ENCODE data around the gene PTBP1.
"Not testable (repeated sequence)": the region's sequence is repeated elsewhere in the genome, so short reads cannot be mapped to it uniquely, and the experiment has no call there.

Gene PTBP1

DNA sequence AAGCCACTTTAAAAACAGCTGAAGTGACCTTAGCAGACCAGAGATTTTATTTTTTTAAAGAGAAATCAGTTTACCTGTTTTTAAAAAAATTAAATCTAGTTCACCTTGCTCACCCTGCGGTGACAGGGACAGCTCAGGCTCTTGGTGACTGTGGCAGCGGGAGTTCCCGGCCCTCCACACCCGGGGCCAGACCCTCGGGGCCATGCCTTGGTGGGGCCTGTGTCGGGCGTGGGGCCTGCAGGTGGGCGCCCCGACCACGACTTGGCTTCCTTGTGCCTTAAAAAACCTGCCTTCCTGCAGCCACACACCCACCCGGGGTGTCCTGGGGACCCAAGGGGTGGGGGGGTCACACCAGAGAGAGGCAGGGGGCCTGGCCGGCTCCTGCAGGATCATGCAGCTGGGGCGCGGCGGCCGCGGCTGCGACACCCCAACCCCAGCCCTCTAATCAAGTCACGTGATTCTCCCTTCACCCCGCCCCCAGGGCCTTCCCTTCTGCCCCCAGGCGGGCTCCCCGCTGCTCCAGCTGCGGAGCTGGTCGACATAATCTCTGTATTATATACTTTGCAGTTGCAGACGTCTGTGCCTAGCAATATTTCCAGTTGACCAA is 13.7 kb downstream of the PTBP1 start:
- TF ChIP-seq JUND (IDR thresholded peaks at IDR 0.05; ENCODE audit: low read depth), result no peak
- in situ Hi-C loops (cut with HindIII; ENCODE audit: low pct_unique_long_range_greater_than_20kb, low sequenced_read_pairs), result no loop called here
- no peak for DNase-seq (ENCODE audit: low read depth in 1 of 2, low spot score in 1 of 2)

GRCh38 chr19:811506-812048 is 14.3 kb downstream of the PTBP1 start:
- no peak for DNase-seq (ENCODE audit: low read depth in 1 of 2, low spot score in 1 of 2)
- in situ Hi-C loops (cut with HindIII; ENCODE audit: low pct_unique_long_range_greater_than_20kb, low sequenced_read_pairs), result no loop called here

DNA sequence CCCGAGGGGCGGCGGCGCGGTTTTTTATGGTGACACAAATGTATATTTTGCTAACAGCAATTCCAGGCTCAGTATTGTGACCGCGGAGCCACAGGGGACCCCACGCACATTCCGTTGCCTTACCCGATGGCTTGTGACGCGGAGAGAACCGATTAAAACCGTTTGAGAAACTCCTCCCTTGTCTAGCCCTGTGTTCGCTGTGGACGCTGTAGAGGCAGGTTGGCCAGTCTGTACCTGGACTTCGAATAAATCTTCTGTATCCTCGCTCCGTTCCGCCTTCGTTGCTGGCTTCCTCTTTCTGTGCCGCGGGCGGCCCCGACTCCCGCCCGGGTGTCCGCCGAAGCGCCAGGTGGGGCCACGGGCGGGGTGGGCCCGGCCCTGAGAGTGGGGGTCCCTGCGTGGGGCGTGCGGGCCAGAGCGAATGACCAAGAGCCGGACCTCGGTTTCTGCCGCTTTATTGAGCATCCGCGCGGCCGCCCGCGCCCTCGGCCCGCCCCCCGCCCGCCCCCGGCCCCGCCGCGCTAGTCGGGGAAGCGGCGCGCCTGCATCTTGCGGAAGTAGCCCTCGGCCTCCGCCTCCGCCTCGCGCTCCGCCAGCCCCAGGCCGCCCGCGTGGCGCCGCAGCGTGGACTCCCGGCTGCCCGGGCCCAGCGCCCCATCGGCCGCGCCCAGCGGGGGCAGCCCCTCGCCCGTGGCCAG is 14.9 kb downstream of the PTBP1 start:
- in situ Hi-C loops (cut with HindIII; ENCODE audit: low pct_unique_long_range_greater_than_20kb, low sequenced_read_pairs), result no loop called here
- TF ChIP-seq JUND (IDR thresholded peaks at IDR 0.05; ENCODE audit: low read depth), result no peak
- DNase-seq (ENCODE audit: low read depth in 1 of 2, low spot score in 1 of 2), result no peak

More at GRCh38 chr19:811506-812048, 14.3 kb downstream of the PTBP1 start:
- no peak for TF ChIP-seq JUND (IDR thresholded peaks at IDR 0.05; ENCODE audit: low read depth)

- in situ Hi-C loops (cut with HindIII; ENCODE audit: low pct_unique_long_range_greater_than_20kb, low sequenced_read_pairs), result no loop called here
- no peak for DNase-seq (ENCODE audit: low read depth in 1 of 2, low spot score in 1 of 2)
- TF ChIP-seq JUND (IDR thresholded peaks at IDR 0.05; ENCODE audit: low read depth), result no peak
Measured at GRCh38 chr19:812747-813218, 15.5 kb downstream of the PTBP1 start.

DNA sequence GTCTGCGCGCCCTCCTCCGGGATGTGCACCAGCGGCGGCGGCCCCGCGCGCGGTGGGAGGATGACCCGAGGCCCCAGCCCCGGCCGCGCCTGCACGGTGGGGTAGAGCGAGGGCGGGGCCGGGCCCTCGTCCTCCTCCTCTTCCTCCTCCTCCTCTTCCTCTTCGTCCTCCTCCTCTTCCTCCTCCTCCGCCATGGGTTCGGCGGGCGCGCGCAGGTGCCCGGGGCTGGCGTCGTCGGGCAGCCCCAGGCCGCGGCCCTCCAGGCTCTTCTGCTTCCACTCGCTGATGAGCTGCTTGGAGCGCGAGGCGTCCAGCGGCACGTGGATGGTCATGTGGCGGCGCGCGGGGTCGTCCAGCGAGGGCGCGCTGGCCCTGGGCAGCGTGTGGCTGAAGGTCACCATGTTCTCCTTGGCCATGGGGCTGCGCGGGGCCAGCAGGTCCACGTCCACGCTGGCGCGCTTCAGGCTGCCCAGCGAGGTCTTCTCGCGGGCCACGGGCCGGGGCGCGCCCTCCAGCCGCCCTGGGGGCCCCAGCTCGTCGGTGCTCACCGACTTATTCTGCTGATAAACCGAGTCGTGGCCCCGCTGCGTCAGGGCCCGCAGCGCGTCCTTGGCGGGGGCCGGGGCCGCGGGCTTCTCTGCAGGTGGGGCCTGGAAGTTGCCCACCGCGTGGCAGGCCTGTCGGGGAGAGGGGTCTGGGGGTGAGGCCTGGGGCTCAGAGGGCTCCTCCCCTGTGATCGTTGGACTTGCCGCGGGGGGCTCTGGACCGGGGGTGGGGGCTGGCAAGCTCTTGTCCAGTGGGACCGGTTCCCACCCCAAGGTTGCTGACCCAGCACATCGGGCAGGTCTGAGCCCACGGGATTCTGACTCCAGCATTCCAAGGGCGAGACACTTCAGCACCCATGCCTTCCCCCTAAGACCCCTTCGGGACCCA is 16.2 kb downstream of the PTBP1 start:
- in situ Hi-C loops (cut with HindIII; ENCODE audit: low pct_unique_long_range_greater_than_20kb, low sequenced_read_pairs), result no loop called here
- no peak for TF ChIP-seq JUND (IDR thresholded peaks at IDR 0.05; ENCODE audit: low read depth)
- no peak for DNase-seq (ENCODE audit: low read depth in 1 of 2, low spot score in 1 of 2)

- no peak for DNase-seq (ENCODE audit: low read depth in 1 of 2, low spot score in 1 of 2)
- in situ Hi-C loops (cut with HindIII; ENCODE audit: low pct_unique_long_range_greater_than_20kb, low sequenced_read_pairs), result no loop called here
- TF ChIP-seq JUND (IDR thresholded peaks at IDR 0.05; ENCODE audit: low read depth), result no peak
Measured at GRCh38 chr19:814152-815078, 17.2 kb downstream of the PTBP1 start.

DNA sequence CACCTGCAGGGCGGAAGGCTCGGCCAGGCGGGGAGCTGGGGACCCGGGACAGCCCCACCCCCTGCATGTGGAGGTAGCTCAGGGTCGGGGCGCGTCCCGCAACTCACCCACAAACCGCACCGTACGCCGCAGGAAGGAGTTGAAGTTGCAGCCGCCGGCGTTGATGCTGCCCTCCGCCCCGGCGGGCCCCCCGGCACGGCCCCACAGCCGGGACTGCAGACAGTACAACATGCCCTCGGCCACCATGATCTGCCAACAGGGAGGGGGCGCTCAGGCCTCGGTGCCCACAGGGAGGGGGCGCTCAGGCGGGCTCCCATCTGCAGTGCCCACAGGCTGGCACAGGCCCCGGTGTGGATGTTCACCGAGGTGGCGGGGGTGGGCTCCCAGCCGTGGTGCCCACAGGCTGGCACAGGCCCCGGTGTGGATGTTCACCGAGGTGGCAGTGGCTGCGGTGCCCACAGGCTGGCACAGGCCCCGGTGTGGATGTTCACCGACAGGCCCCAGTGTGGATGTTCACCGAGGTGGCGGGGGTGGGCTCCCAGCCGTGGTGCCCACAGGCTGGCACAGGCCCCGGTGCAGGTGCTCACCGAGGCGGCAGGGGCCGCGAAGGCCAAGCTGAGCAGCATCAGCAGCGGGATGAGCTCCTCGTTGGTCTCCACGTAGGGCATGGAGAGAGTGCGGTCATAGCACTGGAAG is 18.0 kb downstream of the PTBP1 start:
- TF ChIP-seq JUND (IDR thresholded peaks at IDR 0.05; ENCODE audit: low read depth), result no peak
- DNase-seq (ENCODE audit: low read depth in 1 of 2, low spot score in 1 of 2), result no peak
- in situ Hi-C loops (cut with HindIII; ENCODE audit: low pct_unique_long_range_greater_than_20kb, low sequenced_read_pairs), result no loop called here

GRCh38 chr19:815775-816499 is 18.7 kb downstream of the PTBP1 start:
- DNase-seq (ENCODE audit: low read depth in 1 of 2, low spot score in 1 of 2), result no peak
- no peak for TF ChIP-seq JUND (IDR thresholded peaks at IDR 0.05; ENCODE audit: low read depth)
- in situ Hi-C loops (cut with HindIII; ENCODE audit: low pct_unique_long_range_greater_than_20kb, low sequenced_read_pairs), result no loop called here

- in situ Hi-C loops (cut with HindIII; ENCODE audit: low pct_unique_long_range_greater_than_20kb, low sequenced_read_pairs), result no loop called here
- no peak for DNase-seq (ENCODE audit: low read depth in 1 of 2, low spot score in 1 of 2)
- TF ChIP-seq JUND (IDR thresholded peaks at IDR 0.05; ENCODE audit: low read depth), result no peak
Measured at GRCh38 chr19:816500-816857, 19.2 kb downstream of the PTBP1 start.

GRCh38 chr19:820212-820611 is 23.0 kb downstream of the PTBP1 start:
- DNase-seq (ENCODE audit: low read depth in 1 of 2, low spot score in 1 of 2); in situ Hi-C loops (cut with HindIII; ENCODE audit: low pct_unique_long_range_greater_than_20kb, low sequenced_read_pairs): not testable (repeated sequence)

Measured in T47D (cell line).